SJSA1 (cell line): ENCODE data around the gene CFAP161. TPM values are rescaled to one million over a fixed set of nuclear protein-coding genes. Genes with fewer than 3 reads are reported as not detected.

Experiments
- DNase-seq, 2 experiments: peaks; one replicate each; pipeline ENCODE4 v3.0.0-alpha.2; 2015 to 2020; ENCODE audit warnings: low spot score in 2 of 2, low read depth in 1 of 2
- H3K27ac ChIP-seq: fragments of 250-450 bp; sonication (Bioruptor Pico); 2 replicates; pipeline ENCODE4 v1.5.1; 2020; ENCODE audit warnings: mild to moderate bottlenecking, moderate library complexity
- H3K27me3 ChIP-seq: fragments of 250-450 bp; sonication (Bioruptor Pico); replicated peaks from 2 replicates; pipeline ENCODE4 v1.5.1; 2020; ENCODE audit warnings: mild to moderate bottlenecking, moderate library complexity
- H3K36me3 ChIP-seq: fragments of 250-450 bp; sonication (Bioruptor Pico); 2 replicates; pipeline ENCODE4 v1.5.1; 2020; ENCODE audit warnings: mild to moderate bottlenecking
- H3K4me1 ChIP-seq: fragments of 250-450 bp; sonication (Bioruptor Pico); replicated peaks from 2 replicates; pipeline ENCODE4 v1.6.1; 2021; ENCODE audit warnings: mild to moderate bottlenecking
- H3K4me3 ChIP-seq: fragments of 250-450 bp; sonication (Bioruptor Pico); 2 replicates; pipeline ENCODE4 v1.5.1; 2020; ENCODE audit warnings: mild to moderate bottlenecking
- H3K9me3 ChIP-seq: fragments of 250-450 bp; sonication (Bioruptor Pico); replicated peaks from 2 replicates; pipeline ENCODE4 v1.5.1; 2020; ENCODE audit warnings: mild to moderate bottlenecking
- total RNA-seq: library from RNA; depleted of rRNA; stranded (reverse); fragments of >200 nt; shearing (Covaris generic); gene quantifications from 2 replicates; pipeline ENCODE4 v1.2.3, GENCODE V29; 2014; rRNA removed

The CFAP161 gene, protein sequence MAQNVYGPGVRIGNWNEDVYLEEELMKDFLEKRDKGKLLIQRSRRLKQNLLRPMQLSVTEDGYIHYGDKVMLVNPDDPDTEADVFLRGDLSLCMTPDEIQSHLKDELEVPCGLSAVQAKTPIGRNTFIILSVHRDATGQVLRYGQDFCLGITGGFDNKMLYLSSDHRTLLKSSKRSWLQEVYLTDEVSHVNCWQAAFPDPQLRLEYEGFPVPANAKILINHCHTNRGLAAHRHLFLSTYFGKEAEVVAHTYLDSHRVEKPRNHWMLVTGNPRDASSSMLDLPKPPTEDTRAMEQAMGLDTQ
- not detected in 2 replicates for total RNA-seq

GRCh38 chr15:81133782-81134461, at the start of gene CFAP161:
CFAP161 (plus strand) TSS chr15:81134270; CDS start chr15:81134330, 60 bp downstream.
- DNase-seq, result peak; percentile 10 to 56
- no peak within 1 kb of the TSS for H3K27ac ChIP-seq
- H3K4me1 ChIP-seq, result no peaks in the 10 kb centered on the region

DNA sequence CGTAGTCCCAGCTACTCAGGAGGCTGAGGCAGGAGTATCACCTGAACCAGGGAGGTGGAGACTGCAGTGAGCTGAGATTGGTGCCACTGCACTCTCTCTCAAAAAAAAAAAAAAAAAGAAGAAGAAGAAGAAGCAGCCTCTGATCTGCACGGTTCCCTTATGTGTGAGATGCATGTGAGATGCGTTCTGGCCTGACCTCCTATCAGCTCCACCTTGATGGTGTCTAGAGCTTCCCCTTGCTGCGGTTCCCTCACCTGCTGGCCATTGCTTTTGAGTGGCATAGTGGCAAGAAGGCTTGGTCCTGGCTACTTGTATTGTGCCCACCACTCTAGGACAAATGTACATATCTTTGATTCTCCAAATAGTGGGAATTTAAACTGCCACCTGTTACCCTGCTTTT, 49.4 kb upstream of the CFAP161 start:
- Histone ChIP-seq H3K4me1 (no peaks in the 10 kb centered on the region), H3K4me3 (no peak overlapping the region), H3K27ac (no peak overlapping the region), H3K9me3 (no peaks in the 10 kb centered on the region), H3K27me3 (no peaks in the 10 kb centered on the region), H3K36me3 (no peaks in the 10 kb centered on the region)
- no peak for DNase-seq

More at GRCh38 chr15:81133782-81134461, at the start of gene CFAP161:
- Histone ChIP-seq H3K36me3 (no peaks in the 10 kb centered on the region), H3K27me3 (no peaks in the 10 kb centered on the region), H3K4me3 (no peak within 1 kb of the TSS), H3K9me3 (no peaks in the 10 kb centered on the region)

DNA sequence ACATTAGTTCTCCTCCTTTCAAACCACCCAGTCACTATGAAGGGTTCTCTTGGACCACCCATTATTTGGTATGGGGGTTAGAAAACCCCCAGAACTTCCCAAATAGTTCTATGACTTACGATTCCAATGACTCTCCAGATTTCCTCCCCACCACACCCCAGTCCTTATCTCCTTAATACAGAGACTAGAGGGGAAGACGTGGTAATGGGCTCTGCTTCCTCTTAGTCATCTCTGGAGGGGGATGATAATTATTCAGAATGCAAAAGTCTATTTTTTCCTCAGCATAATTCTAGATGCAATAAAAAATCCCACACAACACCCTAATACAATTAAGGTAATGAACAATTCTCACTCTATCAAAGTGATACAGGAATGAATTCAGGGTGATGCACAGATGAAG, 48.9 kb upstream of the CFAP161 start:
- Histone ChIP-seq H3K4me3 (no peak overlapping the region), H3K27ac (no peak overlapping the region), H3K9me3 (no peaks in the 10 kb centered on the region), H3K36me3 (no peaks in the 10 kb centered on the region), H3K4me1 (no peaks in the 10 kb centered on the region), H3K27me3 (no peaks in the 10 kb centered on the region)
- DNase-seq, result no peak

DNA sequence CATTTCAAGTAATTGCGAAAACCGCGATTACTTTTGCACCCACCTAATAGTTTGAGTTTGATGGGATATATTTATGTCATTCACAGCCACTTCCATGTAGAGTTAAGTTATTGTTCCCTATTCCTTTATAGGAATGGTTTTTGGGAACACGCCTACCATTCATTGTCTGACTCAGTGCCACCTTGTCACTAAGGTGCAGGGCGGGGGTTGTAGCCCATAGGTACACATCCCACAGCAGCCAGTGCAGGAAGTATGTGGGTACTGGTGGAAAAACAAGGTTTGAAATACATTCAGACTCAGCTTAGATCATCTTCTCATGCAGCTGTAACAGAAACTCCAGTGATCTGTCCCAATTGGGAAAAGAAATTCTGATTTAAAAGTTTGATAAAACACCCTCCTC, 48.2 kb upstream of the CFAP161 start:
- Histone ChIP-seq H3K27me3 (no peaks in the 10 kb centered on the region), H3K27ac (no peak overlapping the region), H3K4me1 (no peaks in the 10 kb centered on the region), H3K9me3 (no peaks in the 10 kb centered on the region), H3K36me3 (no peaks in the 10 kb centered on the region), H3K4me3 (no peak overlapping the region)
- DNase-seq, result no peak

DNA sequence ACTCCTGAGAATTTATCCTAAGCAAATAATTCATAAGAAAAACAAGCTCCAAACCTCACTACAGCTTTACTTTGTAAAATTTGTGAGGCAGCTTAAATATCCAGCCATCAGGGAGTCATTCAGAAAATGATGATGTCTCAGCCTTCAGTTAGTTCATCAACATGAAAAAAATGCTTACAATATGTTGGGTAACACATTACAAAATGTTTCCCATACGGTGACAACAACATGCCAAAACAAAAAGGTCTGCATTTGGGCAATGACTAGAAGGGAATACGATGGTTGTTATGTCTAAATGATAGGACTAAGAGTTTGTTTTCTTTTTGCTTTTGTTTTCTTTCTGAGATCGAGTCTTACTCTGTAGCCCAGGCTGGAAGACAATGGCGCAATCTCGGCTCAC, 47.0 kb upstream of the CFAP161 start:
- no peaks in the 10 kb centered on the region; the same call in 1 of the 2 replicates for H3K4me1 ChIP-seq
- no peak overlapping the region for H3K4me3 ChIP-seq
- DNase-seq, result no peak
- no peaks in the 10 kb centered on the region for H3K9me3 ChIP-seq
- no peak overlapping the region for H3K27ac ChIP-seq
- no peaks in the 10 kb centered on the region for H3K27me3 ChIP-seq
- no peaks in the 10 kb centered on the region for H3K36me3 ChIP-seq

GRCh38 chr15:81087694-81088093, 46.4 kb upstream of the CFAP161 start:
- H3K36me3 ChIP-seq, result no peaks in the 10 kb centered on the region
- H3K4me3 ChIP-seq, result no peak overlapping the region
- no peaks in the 10 kb centered on the region for H3K9me3 ChIP-seq
- DNase-seq, result no peak
- H3K27ac ChIP-seq, result no peak overlapping the region
- H3K27me3 ChIP-seq, result no peaks in the 10 kb centered on the region
- H3K4me1 ChIP-seq, result no peaks in the 10 kb centered on the region; the same call in 1 of the 2 replicates

DNA sequence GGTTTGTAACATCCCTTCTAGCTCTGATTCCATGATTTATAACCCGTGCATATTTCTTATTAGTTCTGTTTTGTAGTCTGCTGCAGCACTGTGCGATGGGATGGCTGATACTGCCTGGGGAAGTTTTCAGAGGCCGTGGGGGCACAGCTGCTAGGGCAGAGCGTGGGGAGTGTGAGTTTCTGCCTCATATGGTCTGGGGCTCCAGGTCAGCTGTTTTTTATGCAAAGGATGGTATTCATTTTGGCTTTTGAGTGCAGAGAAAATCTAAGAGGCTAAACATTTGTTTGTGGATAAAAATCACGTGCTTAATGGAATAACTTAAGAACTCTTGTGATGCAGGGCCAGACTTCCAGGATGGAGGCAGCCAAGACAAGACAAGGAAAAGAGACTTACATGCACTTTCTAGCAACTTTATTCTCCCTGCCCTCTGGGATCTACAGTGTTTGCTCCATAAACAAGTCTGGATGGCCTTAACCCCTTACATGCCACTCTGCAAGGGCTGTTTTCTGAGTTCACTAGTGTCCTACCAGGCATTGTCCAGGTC, 45.5 kb upstream of the CFAP161 start:
- no peaks in the 10 kb centered on the region for H3K9me3 ChIP-seq
- H3K27ac ChIP-seq, result no peak overlapping the region
- no peak for DNase-seq
- H3K4me1 ChIP-seq, result no peaks in the 10 kb centered on the region; the same call in 1 of the 2 replicates
- no peaks in the 10 kb centered on the region for H3K27me3 ChIP-seq
- H3K4me3 ChIP-seq, result no peak overlapping the region
- no peaks in the 10 kb centered on the region for H3K36me3 ChIP-seq

DNA sequence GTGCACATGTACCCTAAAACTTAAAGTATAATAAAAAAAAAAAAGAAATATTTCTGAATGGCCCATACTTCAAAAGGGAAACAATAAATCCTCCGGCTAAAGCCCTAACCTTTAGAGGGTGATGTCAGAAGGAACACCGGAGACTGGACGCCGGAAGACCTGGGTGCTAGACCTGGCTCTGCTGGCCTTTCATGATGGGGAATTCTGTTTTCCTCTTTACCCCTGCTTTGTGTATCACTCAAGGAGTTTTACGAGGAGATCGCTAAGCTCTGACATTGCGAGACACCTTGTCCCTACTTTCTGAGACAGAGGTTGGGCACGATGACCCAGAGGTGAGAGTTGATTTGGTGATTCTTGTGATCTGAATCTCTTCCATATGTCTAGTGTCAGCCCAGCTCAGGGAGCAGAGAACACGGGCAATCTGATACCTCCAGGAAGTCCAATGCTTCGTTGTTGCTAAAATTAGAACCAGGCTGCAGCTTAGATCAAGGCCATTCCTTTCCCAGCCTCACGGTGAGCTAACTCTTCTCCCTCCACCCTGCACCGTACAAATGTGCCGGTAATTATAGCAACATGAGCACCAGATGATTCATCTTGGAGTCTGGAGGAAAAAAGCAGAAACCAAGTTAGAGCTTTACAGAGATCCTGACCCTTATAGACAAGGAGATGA, 42.0 kb upstream of the CFAP161 start:
- H3K4me1 ChIP-seq, result no peaks in the 10 kb centered on the region; the same call in 1 of the 2 replicates
- H3K27me3 ChIP-seq, result no peaks in the 10 kb centered on the region
- H3K27ac ChIP-seq, result no peak overlapping the region
- H3K9me3 ChIP-seq, result no peaks in the 10 kb centered on the region
- peak in 1 of 2 experiments; percentile 25 for DNase-seq
- no peak overlapping the region for H3K4me3 ChIP-seq
- no peaks in the 10 kb centered on the region for H3K36me3 ChIP-seq

GRCh38 chr15:81092559-81092902, 41.5 kb upstream of the CFAP161 start:
- Histone ChIP-seq H3K27me3 (no peaks in the 10 kb centered on the region), H3K36me3 (no peaks in the 10 kb centered on the region), H3K4me3 (no peak overlapping the region), H3K9me3 (no peaks in the 10 kb centered on the region), H3K4me1 (no peaks in the 10 kb centered on the region; the same call in 1 of the 2 replicates), H3K27ac (no peak overlapping the region)
- DNase-seq, result no peak

- no peaks in the 10 kb centered on the region for H3K27me3 ChIP-seq
- no peak overlapping the region for H3K4me3 ChIP-seq
- H3K9me3 ChIP-seq, result no peaks in the 10 kb centered on the region
- H3K27ac ChIP-seq, result no peak overlapping the region
- DNase-seq, result no peak
- H3K36me3 ChIP-seq, result no peaks in the 10 kb centered on the region
- no peaks in the 10 kb centered on the region; the same call in 1 of the 2 replicates for H3K4me1 ChIP-seq
Measured at GRCh38 chr15:81093961-81094360, 40.1 kb upstream of the CFAP161 start.

DNA sequence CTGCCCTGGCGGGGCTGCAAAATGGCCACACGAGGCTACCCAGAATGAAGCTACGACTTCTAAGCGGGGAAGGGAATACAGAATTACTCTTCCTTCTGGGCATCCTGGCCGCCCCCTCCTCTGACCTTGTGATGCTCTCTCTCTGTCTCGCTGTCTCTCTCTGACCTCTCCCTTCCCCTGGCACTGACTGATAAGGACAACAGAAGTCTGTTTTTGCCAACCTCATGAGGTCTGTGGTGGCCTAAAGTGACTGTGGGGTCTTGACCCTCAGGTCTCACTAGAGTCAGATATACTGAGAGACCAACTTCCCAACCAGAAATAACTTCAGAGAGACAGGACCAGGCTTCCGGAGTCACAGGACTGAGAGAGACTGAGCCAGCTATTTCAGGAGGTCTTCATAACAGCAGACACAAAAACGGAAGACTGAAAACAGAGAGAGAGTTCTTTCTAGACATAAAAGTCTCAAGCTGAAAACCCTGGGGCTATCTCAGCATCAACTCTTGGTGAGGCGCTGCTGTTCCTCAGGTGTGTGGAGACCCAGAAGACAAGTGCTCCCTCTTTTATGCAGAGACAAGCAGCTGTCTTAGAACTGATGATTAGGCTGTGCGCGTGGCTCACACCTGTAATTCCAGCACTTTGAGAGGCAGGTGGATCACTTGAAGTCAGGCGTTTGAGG, 38.2 kb upstream of the CFAP161 start:
- no peaks in the 10 kb centered on the region for H3K9me3 ChIP-seq
- no peak overlapping the region for H3K27ac ChIP-seq
- no peaks in the 10 kb centered on the region for H3K36me3 ChIP-seq
- no peaks in the 10 kb centered on the region; the same call in 1 of the 2 replicates for H3K27me3 ChIP-seq
- no peak for DNase-seq
- no peak overlapping the region for H3K4me3 ChIP-seq
- no peaks in the 10 kb centered on the region; the same call in 1 of the 2 replicates for H3K4me1 ChIP-seq

DNA sequence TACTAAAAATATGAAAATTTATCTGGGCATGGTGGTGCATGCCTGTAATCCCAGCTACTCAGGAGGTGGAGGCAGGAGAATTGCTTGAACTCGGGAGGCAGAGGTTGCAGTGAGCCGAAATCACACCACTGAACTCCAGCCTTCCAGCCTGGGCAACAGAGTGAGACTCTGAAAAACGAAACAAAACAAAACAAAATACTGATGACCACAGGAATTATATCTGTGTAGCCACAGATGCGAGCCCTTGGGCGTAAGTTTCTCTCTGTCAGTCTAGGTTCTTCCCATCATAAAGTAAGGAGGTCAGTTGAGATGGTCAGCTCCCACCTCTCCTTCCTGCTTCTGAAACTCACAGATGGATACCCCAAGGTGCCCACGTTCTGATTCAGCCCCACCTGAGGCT, 37.7 kb upstream of the CFAP161 start:
- H3K36me3 ChIP-seq, result no peaks in the 10 kb centered on the region
- H3K27me3 ChIP-seq, result no peaks in the 10 kb centered on the region; the same call in 1 of the 2 replicates
- DNase-seq, result no peak
- H3K4me1 ChIP-seq, result no peaks in the 10 kb centered on the region; the same call in 1 of the 2 replicates
- no peak overlapping the region for H3K27ac ChIP-seq
- H3K9me3 ChIP-seq, result no peaks in the 10 kb centered on the region
- no peak overlapping the region for H3K4me3 ChIP-seq

GRCh38 chr15:81097116-81097889, 36.8 kb upstream of the CFAP161 start:
- Histone ChIP-seq H3K27me3 (no peaks in the 10 kb centered on the region; the same call in 1 of the 2 replicates), H3K36me3 (no peaks in the 10 kb centered on the region), H3K4me1 (no peaks in the 10 kb centered on the region; the same call in 1 of the 2 replicates), H3K4me3 (no peak overlapping the region), H3K27ac (no peak overlapping the region), H3K9me3 (no peaks in the 10 kb centered on the region)
- DNase-seq, result no peak
